AG10803 (cell line): ENCODE measurements around the gene DLD.
A peak's percentile ranks its signal among the peaks of the same experiment; 100 is the strongest.

ENCODE experiments used
- DNase-seq: peaks from one replicate; pipeline ENCODE4 v3.0.0; 2010; ENCODE audit warnings: low read depth
- H3K4me3 ChIP-seq: 2 replicates; pipeline ENCODE4 v1.5.1; 2011; ENCODE audit warnings: mild to moderate bottlenecking, low read length, control low read depth
- TF ChIP-seq, protein P1 (sequence below): conservative IDR thresholded peaks from 2 replicates; pipeline ENCODE4 v1.5.1; 2011; ENCODE audit warnings: mild to moderate bottlenecking, low read length, control low read depth, inconsistent platforms

DLD gene

DNA sequence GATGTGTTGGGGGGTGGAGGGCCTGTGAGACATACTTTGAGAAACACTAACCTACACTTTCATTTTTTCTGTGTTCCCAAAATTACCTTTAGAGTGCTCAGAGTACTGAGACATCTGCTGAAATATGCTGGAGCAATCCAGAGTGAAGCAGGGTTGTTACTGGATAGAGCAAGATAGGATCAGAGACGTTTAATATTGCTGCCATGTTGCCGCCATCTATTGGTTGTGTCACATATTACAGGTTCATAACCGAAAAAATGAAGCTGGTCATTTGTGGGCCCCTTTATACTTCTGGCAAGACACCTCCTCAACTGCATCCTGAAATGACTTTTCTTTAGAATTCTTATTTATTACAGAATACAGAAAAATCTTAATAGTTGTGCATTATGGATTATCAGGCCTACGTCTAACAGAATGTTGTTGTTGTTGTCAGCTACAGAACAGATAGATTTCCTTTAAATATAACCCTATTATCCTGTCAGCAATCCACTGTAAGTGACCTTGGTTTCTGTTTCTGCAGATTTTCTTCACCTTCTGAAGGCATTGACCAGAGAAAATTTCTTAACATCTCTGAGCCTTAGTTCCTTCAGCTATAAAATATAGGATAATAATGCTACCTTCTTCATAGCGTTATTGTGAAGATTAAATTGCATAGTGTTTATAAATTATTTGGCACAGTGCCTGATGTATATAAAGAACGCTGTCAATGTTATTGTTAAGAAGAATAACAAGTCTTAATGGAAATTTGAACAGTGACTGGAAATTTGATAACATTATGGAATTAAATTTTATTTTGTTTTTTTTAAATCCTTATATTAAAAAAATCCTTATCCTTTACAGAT, 16.2 kb upstream of the DLD start:
- peak; percentile 68 for DNase-seq

DNA sequence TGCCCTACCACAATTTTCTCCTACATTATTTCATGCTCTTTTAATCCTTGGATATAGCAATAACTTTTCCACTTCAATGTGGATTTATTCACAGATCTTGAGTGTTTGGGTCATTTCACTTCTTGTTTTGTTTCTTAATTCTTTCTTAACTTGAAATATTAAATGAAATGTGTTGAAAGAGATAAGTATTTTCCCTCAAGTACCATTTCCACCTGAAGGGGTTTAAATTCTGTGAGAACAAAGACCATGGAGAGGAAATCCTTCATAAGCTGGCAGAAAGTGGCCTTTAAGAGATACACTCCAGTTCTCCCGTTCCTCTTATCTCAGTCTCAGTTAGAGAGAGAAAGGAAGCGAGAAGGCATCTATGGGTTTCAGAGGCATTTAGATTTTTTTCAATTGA, 14.1 kb upstream of the DLD start:
- no peak overlapping the region for H3K4me3 ChIP-seq
- TF ChIP-seq, protein P1, sequence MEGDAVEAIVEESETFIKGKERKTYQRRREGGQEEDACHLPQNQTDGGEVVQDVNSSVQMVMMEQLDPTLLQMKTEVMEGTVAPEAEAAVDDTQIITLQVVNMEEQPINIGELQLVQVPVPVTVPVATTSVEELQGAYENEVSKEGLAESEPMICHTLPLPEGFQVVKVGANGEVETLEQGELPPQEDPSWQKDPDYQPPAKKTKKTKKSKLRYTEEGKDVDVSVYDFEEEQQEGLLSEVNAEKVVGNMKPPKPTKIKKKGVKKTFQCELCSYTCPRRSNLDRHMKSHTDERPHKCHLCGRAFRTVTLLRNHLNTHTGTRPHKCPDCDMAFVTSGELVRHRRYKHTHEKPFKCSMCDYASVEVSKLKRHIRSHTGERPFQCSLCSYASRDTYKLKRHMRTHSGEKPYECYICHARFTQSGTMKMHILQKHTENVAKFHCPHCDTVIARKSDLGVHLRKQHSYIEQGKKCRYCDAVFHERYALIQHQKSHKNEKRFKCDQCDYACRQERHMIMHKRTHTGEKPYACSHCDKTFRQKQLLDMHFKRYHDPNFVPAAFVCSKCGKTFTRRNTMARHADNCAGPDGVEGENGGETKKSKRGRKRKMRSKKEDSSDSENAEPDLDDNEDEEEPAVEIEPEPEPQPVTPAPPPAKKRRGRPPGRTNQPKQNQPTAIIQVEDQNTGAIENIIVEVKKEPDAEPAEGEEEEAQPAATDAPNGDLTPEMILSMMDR: no peak
- DNase-seq: no peak

More for the DNA sequence above, 16.2 kb upstream of the DLD start:
- TF ChIP-seq, protein P1: peak; percentile 85
- H3K4me3 ChIP-seq: no peak overlapping the region

DNA sequence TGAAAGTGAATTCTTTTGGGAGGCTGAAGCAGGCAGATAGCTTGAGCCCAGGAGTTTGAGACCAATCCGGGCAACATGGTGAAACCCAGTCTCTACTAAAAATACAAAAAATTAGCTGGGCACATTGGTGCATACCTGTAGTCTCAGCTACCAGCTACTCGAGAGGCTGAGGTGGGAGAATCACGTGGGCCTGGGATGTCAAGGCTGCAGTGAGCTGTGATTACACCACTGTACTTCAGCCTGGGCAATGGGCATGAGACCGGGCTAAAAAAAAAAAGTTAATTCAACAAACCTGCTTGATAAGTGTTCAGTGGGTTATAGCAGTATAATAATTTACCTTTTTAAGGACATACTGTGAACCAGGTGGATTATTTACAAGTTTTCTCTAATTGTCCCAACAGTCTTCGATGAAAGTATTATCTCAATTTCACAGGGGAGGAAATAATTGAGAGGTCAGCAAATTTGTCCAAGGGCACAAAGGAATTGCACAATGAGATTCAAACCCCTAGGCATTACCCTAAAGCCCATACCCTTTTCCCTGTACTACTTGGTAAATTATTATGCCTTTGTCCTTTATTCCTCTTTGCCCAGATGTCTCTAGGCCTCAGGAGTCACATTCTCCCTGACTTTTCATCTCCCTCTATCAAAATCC, 13.1 kb upstream of the DLD start:
- no peak for DNase-seq
- no peak overlapping the region for H3K4me3 ChIP-seq
- TF ChIP-seq, protein P1: no peak

DNA sequence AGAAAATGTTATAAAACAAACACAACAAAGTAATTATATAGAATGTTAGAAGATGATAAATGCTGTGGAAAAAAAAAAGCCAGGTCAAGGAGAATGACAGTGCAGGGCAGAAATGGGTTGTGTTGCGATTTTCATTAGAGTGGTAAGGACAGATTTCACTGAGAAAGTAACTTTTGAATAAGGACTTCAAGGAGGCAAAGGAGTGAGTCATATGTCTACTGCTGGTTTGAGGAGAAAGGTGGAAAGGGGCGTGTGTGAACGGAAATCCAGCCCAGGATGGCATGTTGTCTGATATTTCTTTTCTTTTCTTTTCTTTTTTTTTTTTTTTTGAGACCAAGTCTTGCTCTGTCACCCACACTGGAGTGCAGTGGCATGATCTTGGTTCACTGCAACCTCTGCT, 12.3 kb upstream of the DLD start:
- no peak overlapping the region for H3K4me3 ChIP-seq
- no peak for DNase-seq
- TF ChIP-seq, protein P1: no peak

DNA sequence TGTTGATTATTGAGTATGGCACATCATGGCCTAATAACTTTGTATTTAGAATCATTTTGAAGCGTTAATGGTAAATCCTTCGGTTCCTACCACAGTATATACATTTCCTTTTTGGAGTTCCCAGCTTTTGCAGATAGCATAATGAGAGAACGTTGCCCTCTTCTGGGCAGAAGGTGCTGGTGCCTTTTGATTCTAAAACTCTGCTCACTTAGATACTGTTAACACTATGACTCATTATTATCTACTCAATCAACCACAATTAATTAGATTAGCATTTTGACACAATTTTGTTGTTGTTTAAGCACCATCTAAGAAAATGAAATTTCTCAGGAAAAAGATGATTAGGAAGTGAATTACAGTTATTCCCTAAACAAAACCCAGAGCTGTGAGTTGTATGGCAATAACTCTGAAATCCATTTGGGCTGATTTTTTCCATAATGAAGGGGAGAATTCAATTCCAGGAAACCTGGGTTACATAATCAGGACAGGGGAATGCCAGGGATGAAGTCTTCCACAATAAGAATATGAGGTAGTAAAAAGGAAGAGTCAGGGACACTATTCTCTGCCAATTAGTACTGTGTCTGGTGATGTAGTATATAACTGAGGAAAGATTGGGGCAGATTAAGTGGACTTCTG, 11.5 kb upstream of the DLD start:
- DNase-seq: peak; percentile 58
- no peak overlapping the region for H3K4me3 ChIP-seq
- TF ChIP-seq, protein P1: peak; percentile 93

DNA sequence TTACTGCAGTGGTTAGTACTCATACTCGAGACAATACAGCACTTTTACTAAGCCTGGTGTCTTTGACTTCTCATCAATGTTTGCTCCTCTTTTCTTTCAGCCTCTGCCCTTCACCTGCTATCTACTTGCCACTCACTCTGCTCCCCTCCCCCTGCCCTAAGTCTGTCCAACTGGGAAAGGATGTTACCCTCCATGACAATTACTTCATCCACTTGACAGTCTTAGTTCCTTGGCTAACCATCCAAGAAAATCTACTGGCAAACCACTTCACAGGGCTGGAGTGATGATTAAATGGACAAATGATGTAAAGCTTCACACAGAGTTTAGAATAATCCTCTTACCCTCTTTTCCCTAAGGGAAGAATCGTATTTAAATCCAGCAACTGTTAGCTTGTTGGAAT, 8.2 kb upstream of the DLD start:
- TF ChIP-seq, protein P1: no peak

More for the DNA sequence above, 8.2 kb upstream of the DLD start:
- DNase-seq: no peak
- no peak overlapping the region for H3K4me3 ChIP-seq
